ENCODE measurements around the gene HNF1B. TPM values are rescaled to one million over a fixed set of nuclear protein-coding genes. Genes with fewer than 3 reads are reported as not detected.

The HNF1B gene
- total and polyA plus RNA-seq, 10 of the 15 experiments (the other 5 are each of a cell fraction or from before 2014, with no cell fraction given), result 0.51 to 12.7 (median 1.9) TPM

DNA sequence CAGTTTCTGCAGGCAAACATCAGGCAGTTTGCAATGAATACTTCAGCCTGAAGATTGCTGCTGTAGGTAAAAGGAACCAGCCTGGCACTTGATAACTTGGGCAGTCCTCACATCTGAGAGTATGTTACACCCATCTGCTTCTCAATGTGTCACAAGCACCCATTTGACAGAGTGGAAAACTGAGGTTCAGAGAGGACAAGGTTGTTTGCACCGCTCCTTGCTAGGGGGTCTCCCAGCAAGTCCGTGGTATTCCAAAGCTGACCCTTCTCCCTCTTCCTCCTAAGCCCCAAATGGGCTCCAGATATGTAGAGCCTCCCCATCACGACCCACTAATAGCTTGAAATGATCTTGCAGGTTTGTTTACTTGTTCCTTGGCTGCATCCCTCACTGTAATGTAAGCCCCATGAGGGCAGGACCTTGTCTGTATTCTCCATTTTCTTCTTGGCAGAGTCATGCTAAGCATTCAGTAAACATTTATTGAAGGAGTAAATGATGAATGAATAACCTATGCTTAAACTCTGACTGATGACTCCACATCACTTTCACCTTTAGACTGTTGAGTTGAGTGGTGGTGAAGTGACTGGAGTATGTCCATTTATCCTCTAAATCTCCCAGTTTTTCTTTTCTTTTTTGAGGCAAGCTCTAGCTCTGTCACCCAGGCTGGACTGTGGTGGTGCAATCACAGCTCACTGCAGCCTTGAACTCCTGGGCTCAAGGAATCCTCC is 26.4 kb downstream of the HNF1B start:
- Histone ChIP-seq H3K79me2 (ENCODE audit: control insufficient read depth, insufficient read depth, low read length) (no peaks in the 10 kb centered on the region), H4K20me1 (ENCODE audit: control insufficient read depth, insufficient read depth) (no peaks in the 10 kb centered on the region), H3K27ac (ENCODE audit: control insufficient read depth, insufficient read depth) (no peak overlapping the region), H3K9me3 (replicated peaks; ENCODE audit: control insufficient read depth, insufficient read depth, low read length) (no peaks in the 10 kb centered on the region), H3K4me1 (ENCODE audit: control insufficient read depth, insufficient read depth, low read length) (peaks cover 8% of the 10 kb centered on the region; the same call in 1 of the 2 replicates), H3K4me3 (no peak overlapping the region), H3K4me2 (ENCODE audit: control insufficient read depth, insufficient read depth) (no peak overlapping the region), H2AFZ (ENCODE audit: control insufficient read depth, low read depth, low read length) (no peak overlapping the region), H3K27me3 (replicated peaks in 1 of 2; ENCODE audit: control insufficient read depth in 2 of 2, insufficient read depth in 2 of 2, low read length in 1 of 2) (peaks cover 0 to 3% of the 10 kb centered on the region in 2 experiments; a peak in 1 of 4 replicates), H3K36me3 (ENCODE audit: control insufficient read depth in 2 of 2, insufficient read depth in 2 of 2, low read length in 1 of 2) (peaks cover 0 to 6% of the 10 kb centered on the region in 2 experiments; a peak in 2 of 4 replicates), H3K9ac (ENCODE audit: control insufficient read depth, insufficient read depth, low read length) (no peak overlapping the region)
- ChIA-PET POLR2A (no interaction called here), CTCF (interaction anchor here (1.0 kb wide), 1 partner anchor 65 kb away, joined by 3 read pairs; no protein-coding TSS in a partner anchor), RAD21 (ENCODE audit: unreplicated experiment) (no interaction called here), SMC1A (ENCODE audit: uncharacterized antibody, unreplicated experiment) (interaction anchor here (1.1 to 1.2 kb wide), 2 partner anchors 15 to 173 kb away, joined by 3 read pairs; no protein-coding TSS in a partner anchor)
- in situ Hi-C loops (cut with MboI) (no loop called here), intact Hi-C loops (cut with micrococcal nuclease; ENCODE audit: unreplicated experiment) (no loop called here)
- ATAC-seq (no peak), DNase-seq (ENCODE audit: low read depth, low spot score) (no peak), FAIRE-seq (no peak)
- no peak for TF ChIP-seq FOXK2 (IDR thresholded peaks at IDR 0.05)
- no peak for TF ChIP-seq RB1 (IDR thresholded peaks at IDR 0.05; ENCODE audit: borderline replicate concordance)
- TF ChIP-seq HCFC1 (IDR thresholded peaks at IDR 0.05; ENCODE audit: low read length), result no peak
- TF ChIP-seq MEF2B (IDR thresholded peaks at IDR 0.05; ENCODE audit: partially characterized antibody, poor library complexity, severe bottlenecking), result no peak
- no peak for TF ChIP-seq ZZZ3 (IDR thresholded peaks at IDR 0.05; ENCODE audit: control insufficient read depth, insufficient read length, low read depth)
- TF ChIP-seq, protein P1, sequence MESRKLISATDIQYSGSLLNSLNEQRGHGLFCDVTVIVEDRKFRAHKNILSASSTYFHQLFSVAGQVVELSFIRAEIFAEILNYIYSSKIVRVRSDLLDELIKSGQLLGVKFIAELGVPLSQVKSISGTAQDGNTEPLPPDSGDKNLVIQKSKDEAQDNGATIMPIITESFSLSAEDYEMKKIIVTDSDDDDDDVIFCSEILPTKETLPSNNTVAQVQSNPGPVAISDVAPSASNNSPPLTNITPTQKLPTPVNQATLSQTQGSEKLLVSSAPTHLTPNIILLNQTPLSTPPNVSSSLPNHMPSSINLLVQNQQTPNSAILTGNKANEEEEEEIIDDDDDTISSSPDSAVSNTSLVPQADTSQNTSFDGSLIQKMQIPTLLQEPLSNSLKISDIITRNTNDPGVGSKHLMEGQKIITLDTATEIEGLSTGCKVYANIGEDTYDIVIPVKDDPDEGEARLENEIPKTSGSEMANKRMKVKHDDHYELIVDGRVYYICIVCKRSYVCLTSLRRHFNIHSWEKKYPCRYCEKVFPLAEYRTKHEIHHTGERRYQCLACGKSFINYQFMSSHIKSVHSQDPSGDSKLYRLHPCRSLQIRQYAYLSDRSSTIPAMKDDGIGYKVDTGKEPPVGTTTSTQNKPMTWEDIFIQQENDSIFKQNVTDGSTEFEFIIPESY (IDR thresholded peaks at IDR 0.05), result no peak
- no peak for TF ChIP-seq DPF2 (IDR thresholded peaks at IDR 0.05)
- TF ChIP-seq, protein P2, sequence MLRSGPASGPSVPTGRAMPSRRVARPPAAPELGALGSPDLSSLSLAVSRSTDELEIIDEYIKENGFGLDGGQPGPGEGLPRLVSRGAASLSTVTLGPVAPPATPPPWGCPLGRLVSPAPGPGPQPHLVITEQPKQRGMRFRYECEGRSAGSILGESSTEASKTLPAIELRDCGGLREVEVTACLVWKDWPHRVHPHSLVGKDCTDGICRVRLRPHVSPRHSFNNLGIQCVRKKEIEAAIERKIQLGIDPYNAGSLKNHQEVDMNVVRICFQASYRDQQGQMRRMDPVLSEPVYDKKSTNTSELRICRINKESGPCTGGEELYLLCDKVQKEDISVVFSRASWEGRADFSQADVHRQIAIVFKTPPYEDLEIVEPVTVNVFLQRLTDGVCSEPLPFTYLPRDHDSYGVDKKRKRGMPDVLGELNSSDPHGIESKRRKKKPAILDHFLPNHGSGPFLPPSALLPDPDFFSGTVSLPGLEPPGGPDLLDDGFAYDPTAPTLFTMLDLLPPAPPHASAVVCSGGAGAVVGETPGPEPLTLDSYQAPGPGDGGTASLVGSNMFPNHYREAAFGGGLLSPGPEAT (IDR thresholded peaks at IDR 0.05; ENCODE audit: low read depth), result no peak
- TF ChIP-seq GATAD2B (conservative IDR thresholded peaks at IDR 0.05; ENCODE audit: low read depth), result no peak
- no peak for TF ChIP-seq SIX5 (IDR thresholded peaks at IDR 0.05; ENCODE audit: low read depth, low read length, severe bottlenecking)
- no peak for TF ChIP-seq EZH2 (IDR thresholded peaks at IDR 0.05; ENCODE audit: borderline replicate concordance, control insufficient read depth, low read depth, low read length)
- TF ChIP-seq TCF12 (IDR thresholded peaks at IDR 0.05; ENCODE audit: low read depth, low read length), result no peak
- TF ChIP-seq, protein P3, sequence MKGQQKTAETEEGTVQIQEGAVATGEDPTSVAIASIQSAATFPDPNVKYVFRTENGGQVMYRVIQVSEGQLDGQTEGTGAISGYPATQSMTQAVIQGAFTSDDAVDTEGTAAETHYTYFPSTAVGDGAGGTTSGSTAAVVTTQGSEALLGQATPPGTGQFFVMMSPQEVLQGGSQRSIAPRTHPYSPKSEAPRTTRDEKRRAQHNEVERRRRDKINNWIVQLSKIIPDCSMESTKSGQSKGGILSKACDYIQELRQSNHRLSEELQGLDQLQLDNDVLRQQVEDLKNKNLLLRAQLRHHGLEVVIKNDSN (IDR thresholded peaks at IDR 0.05; ENCODE audit: borderline replicate concordance, extremely low read length, insufficient read depth, low read depth, low read length), result no peak
- TF ChIP-seq JUNB (IDR thresholded peaks at IDR 0.05), result no peak
- TF ChIP-seq PAX8 (IDR thresholded peaks at IDR 0.05), result no peak
- TF ChIP-seq NKRF (conservative IDR thresholded peaks at IDR 0.05), result no peak
- 40% methylated on average over 3 of the region's 3 CpGs for WGBS (ENCODE audit: insufficient coverage, insufficient replicate concordance, low lambda C conversion rate, missing lambda C conversion rate)
- BruUV-seq (replicated peaks), result no TSS peak
